ENCODE measurements around the gene NTM. TPM values are rescaled to one million over a fixed set of nuclear protein-coding genes. Genes with fewer than 3 reads are reported as not detected.

Gene NTM
- total and polyA plus RNA-seq, 2 of the 8 experiments (the other 6 are each of a cell fraction or from before 2014, with no cell fraction given): 13.4 to 20.0 TPM

DNA sequence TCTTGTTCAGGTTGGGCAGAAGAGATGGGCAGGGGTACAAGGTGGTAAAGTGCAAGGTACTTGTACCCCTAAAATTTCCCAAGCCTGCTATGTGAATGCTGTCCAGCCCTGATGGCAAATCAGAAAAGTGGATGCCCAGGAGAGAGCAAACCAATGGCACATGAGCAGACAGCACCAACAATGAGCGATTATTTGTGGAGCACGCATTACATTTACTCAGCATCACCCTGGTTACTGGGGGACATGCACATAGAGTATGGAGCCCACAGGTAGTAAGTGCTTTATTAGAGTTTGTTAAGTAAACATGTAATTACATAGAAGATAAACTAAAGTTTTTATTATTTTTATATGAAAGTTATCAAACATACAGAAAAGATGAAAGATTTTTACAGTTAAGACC lies 165.7 kb downstream of the NTM start:
- 95% methylated on average over 2 of the region's 2 CpGs; no CpG with 5 or more reads in 1 of the 2 experiments for WGBS, 2 experiments (ENCODE audit: extremely low coverage in 1 of 2, insufficient coverage in 1 of 2, insufficient read length in 1 of 2, insufficient replicate concordance in 2 of 2, low coverage in 1 of 2, low lambda C conversion rate in 2 of 2, missing lambda C conversion rate in 1 of 2)
- Histone ChIP-seq H3K79me1 (ENCODE audit: low read depth, low read length) (no peaks in the 10 kb centered on the region), H3K56ac (replicated peaks; ENCODE audit: insufficient read length, low read depth, low read length) (no peak overlapping the region), H3K18ac (ENCODE audit: extremely low read depth, low read length) (no peak overlapping the region), H3K4ac (replicated peaks; ENCODE audit: insufficient read length, low read depth, low read length) (no peak overlapping the region), H3K79me2 (ENCODE audit: control insufficient read depth in 1 of 2, insufficient read depth in 2 of 2, low read length in 2 of 2) (no peaks in the 10 kb centered on the region), H4K8ac (ENCODE audit: extremely low read depth, insufficient read depth, low read length) (no peak overlapping the region), H3K4me2 (ENCODE audit: insufficient read depth in 1 of 2, low read depth in 2 of 2, low read length in 2 of 2) (no peak overlapping the region), H3K14ac (ENCODE audit: insufficient read length) (no peak overlapping the region), H3K36me3 (ENCODE audit: control insufficient read depth in 2 of 4, insufficient read depth in 4 of 4, low read length in 3 of 4) (no peaks in the 10 kb centered on the region), H3K23ac (ENCODE audit: insufficient read length) (no peak overlapping the region), H2AFZ (ENCODE audit: low read length) (no peak overlapping the region), H4K5ac (ENCODE audit: insufficient read length, low read depth, low read length) (no peak overlapping the region), H2BK12ac (ENCODE audit: low read depth, low read length) (no peak overlapping the region), H3K27me3 (replicated peaks in 1 of 4; ENCODE audit: control insufficient read depth in 3 of 4, extremely low read depth in 1 of 4, insufficient read depth in 3 of 4, low read length in 3 of 4) (no peaks in the 10 kb centered on the region), H3K9ac (replicated peaks in 1 of 4; ENCODE audit: extremely low read depth in 1 of 4, low read depth in 3 of 4, low read length in 3 of 4) (no peak overlapping the region), H3K9me3 (ENCODE audit: insufficient read depth in 2 of 2, low read depth in 1 of 2, low read length in 1 of 2) (peaks cover 0 to 8% of the 10 kb centered on the region in 2 experiments; a peak in 2 of 4 replicates), H3K23me2 (ENCODE audit: low read depth, low read length) (no peaks in the 10 kb centered on the region), H2BK15ac (ENCODE audit: low read length) (no peak overlapping the region), H3K27ac (ENCODE audit: low read depth, low read length) (no peak overlapping the region), H3K4me1 (replicated peaks in 1 of 4; ENCODE audit: control insufficient read depth in 3 of 4, insufficient read depth in 4 of 4, low read length in 3 of 4) (peaks cover 0 to 6% (median 0%) of the 10 kb centered on the region in 4 experiments; a peak in 2 of 7 replicates), H3K4me3 (ENCODE audit: extremely low read depth in 1 of 4, insufficient read depth in 2 of 4, low read depth in 3 of 4, low read length in 4 of 4) (no peak overlapping the region), H4K91ac (replicated peaks; ENCODE audit: insufficient read length, low read length) (no peak overlapping the region), H2BK120ac (replicated peaks; ENCODE audit: low read depth, low read length) (no peak overlapping the region), H2BK20ac (ENCODE audit: low read length) (no peak overlapping the region), H2AK5ac (ENCODE audit: low read depth, low read length) (no peak overlapping the region), H4K20me1 (replicated peaks in 1 of 2; ENCODE audit: control insufficient read depth in 1 of 2, insufficient read depth in 2 of 2, low read length in 2 of 2) (no peaks in the 10 kb centered on the region), H2BK5ac (ENCODE audit: low read depth, low read length) (no peak overlapping the region)
- ChIA-PET CTCF (ENCODE audit: partially characterized antibody) (no interaction called here), POLR2A (ENCODE audit: partially characterized antibody) (no interaction called here)
- no peak for TF ChIP-seq SP1 (IDR thresholded peaks at IDR 0.05; ENCODE audit: low read depth, low read length)
- no peak for TF ChIP-seq CBX5 (IDR thresholded peaks at IDR 0.05; ENCODE audit: low read depth, low read length)
- DNase-seq (ENCODE audit: low read depth in 1 of 2, low spot score in 2 of 2) (no peak), FAIRE-seq (no peak)
